GM12878 (cell line): Measurements from ENCODE around the gene KIF26A. TPM values are rescaled to one million over a fixed set of nuclear protein-coding genes. Genes with fewer than 3 reads are reported as not detected.

Experiments used
- ATAC-seq: fragments of 200-7000 bp; cut with Tn5 transposase; 3 replicates; pipeline ENCODE4 v1.9.1; 2020; ENCODE audit warnings: mild to moderate bottlenecking, moderate library complexity
- BruUV-seq: library from RNA; stranded (reverse); fragments of 400-500 nt; replicated peaks from 2 replicates; lab custom pipeline; 2021; lab: Mats Ljungman, UMichigan
- CTCF ChIA-PET: fragments of 300-600 bp; sonication (Branson Sonifier 250); formaldehyde crosslinking; extraction: SDS; loops from one replicate; lab custom pipeline; 2021; ENCODE audit warnings: inconsistent platforms; lab: Yijun Ruan, JAX
- POLR2A ChIA-PET: fragments of 350-600 bp; formaldehyde crosslinking; extraction: SDS; loops from one replicate; lab custom pipeline; 2021; ENCODE audit warnings: inconsistent platforms; lab: Charles Lee
- RAD21 ChIA-PET: fragments of 300-600 bp; sonication (Branson Sonifier 250); formaldehyde crosslinking; loops from one replicate; lab custom pipeline; 2023; ENCODE audit warnings: antibody characterized with exemption; ENCODE audit not compliant: unreplicated experiment; lab: Charles Lee
- SMC1A ChIA-PET: fragments of 300-600 bp; sonication (Branson Sonifier 250); formaldehyde crosslinking; loops from one replicate; lab custom pipeline; 2023; ENCODE audit not compliant: unreplicated experiment, uncharacterized antibody; lab: Charles Lee
- DNase-seq: peaks from one replicate; pipeline ENCODE4 v3.0.0-alpha.2; 2011; ENCODE audit warnings: low read depth, low spot score
- FAIRE-seq: peaks from 3 replicates; lab custom pipeline; 2011; peaks lifted over from hg19 to GRCh38; lab: Jason Lieb, UNC
- H2AFZ ChIP-seq: 2 replicates; pipeline ENCODE4 v1.6.0; 2011; ENCODE audit warnings: low read depth, low read length, control low read depth; ENCODE audit not compliant: control insufficient read depth
- H3K27ac ChIP-seq: 2 replicates; pipeline ENCODE4 v1.5.1; 2011; ENCODE audit warnings: control low read depth; ENCODE audit not compliant: control insufficient read depth, insufficient read depth
- H3K27me3 ChIP-seq, 2 experiments: replicated peaks in 1 of 2; 2 replicates each; pipeline versions ENCODE4 v1.6.0 to v1.6.1; 2011; ENCODE audit warnings: low read length in 1 of 2; ENCODE audit not compliant: control insufficient read depth in 2 of 2, insufficient read depth in 2 of 2
- H3K36me3 ChIP-seq, 2 experiments: 2 replicates each; pipeline ENCODE4 v1.5.1; 2011; ENCODE audit warnings: low read length in 1 of 2; ENCODE audit not compliant: control insufficient read depth in 2 of 2, insufficient read depth in 2 of 2
- H3K4me1 ChIP-seq: 2 replicates; pipeline ENCODE4 v1.6.1; 2011; ENCODE audit warnings: mild to moderate bottlenecking, low read length, moderate library complexity, mixed read lengths; ENCODE audit not compliant: control insufficient read depth, insufficient read depth
- H3K4me2 ChIP-seq: 2 replicates; pipeline ENCODE4 v1.6.0; 2011; ENCODE audit warnings: control low read depth; ENCODE audit not compliant: control insufficient read depth, insufficient read depth
- H3K4me3 ChIP-seq: fragments of 200-600 bp; sonication (generic); 2 replicates; pipeline ENCODE4 v1.5.1; 2016
- H3K79me2 ChIP-seq: 2 replicates; pipeline ENCODE4 v1.6.0; 2011; ENCODE audit warnings: low read length; ENCODE audit not compliant: control insufficient read depth, insufficient read depth
- H3K9ac ChIP-seq: 2 replicates; pipeline ENCODE4 v1.8.0; 2011; ENCODE audit warnings: low read length, control low read depth, mixed read lengths; ENCODE audit not compliant: control insufficient read depth, insufficient read depth
- H3K9me3 ChIP-seq: replicated peaks from 3 replicates; pipeline ENCODE4 v1.5.1; 2011; ENCODE audit warnings: mild to moderate bottlenecking, low read length; ENCODE audit not compliant: control insufficient read depth, insufficient read depth
- H4K20me1 ChIP-seq: 2 replicates; pipeline ENCODE4 v1.6.0; 2011; ENCODE audit not compliant: control insufficient read depth, insufficient read depth
- ATF7 ChIP-seq: fragments of 450-650 bp; IDR thresholded peaks from 2 replicates; pipeline ENCODE4 v1.6.1; 2016; ENCODE audit warnings: low read depth, mild to moderate bottlenecking
- BHLHE40 ChIP-seq, 2 experiments: fragments of 450-650 bp in 1 of 2; IDR thresholded peaks; 2 replicates each; pipeline ENCODE4 v1.6.1; 2011 to 2017; ENCODE audit warnings: low read depth in 2 of 2, borderline replicate concordance in 1 of 2, improper control_type of control experiment in 1 of 2, low read length in 1 of 2, mild to moderate bottlenecking in 1 of 2
- RAD21 ChIP-seq: IDR thresholded peaks from 2 replicates; pipeline ENCODE4 v1.6.1; 2011; ENCODE audit warnings: mild to moderate bottlenecking, low read depth, low read length, moderate library complexity; ENCODE audit not compliant: insufficient read depth
- RAD51 ChIP-seq: fragments of 450-650 bp; IDR thresholded peaks from 2 replicates; pipeline ENCODE4 v1.6.1; 2016; ENCODE audit warnings: moderate library complexity, mild to moderate bottlenecking, inconsistent platforms
- SMC3 ChIP-seq: IDR thresholded peaks from 2 replicates; pipeline ENCODE4 v1.6.1; 2011; ENCODE audit warnings: low read length, improper control_type of control experiment, borderline replicate concordance
- WGBS: methylation state at CpG from one replicate; pipeline ENCODE4 v1.1.6; 2016; ENCODE audit warnings: low lambda C conversion rate; ENCODE audit not compliant: insufficient replicate concordance, insufficient coverage; ENCODE audit errors: missing lambda C conversion rate; 5-methylcytosine and 5-hydroxymethylcytosine counted together
- in situ Hi-C: fragments of 300-500 bp; cut with MboI; formaldehyde crosslinking; loops from 9 replicates; pipeline ENCODE4 v1.14.3; 2018; ENCODE audit warnings: mixed read lengths
- intact Hi-C: fragments of 100-400 bp; cut with micrococcal nuclease; formaldehyde crosslinking; loops from one replicate; pipeline ENCODE4 v1.14.2; 2022; ENCODE audit not compliant: unreplicated experiment
- polyA plus RNA-seq, 11 experiments: library from polyadenylated mRNA; depleted of rRNA in 4 of 11; unstranded in 6 of 11; stranded (reverse) in 5 of 11; fragments of >200 nt; fragmentation: Nextera tagmentation in 4 of 11; fragmentation: Illumina TruSeq in 1 of 11; extraction: Ambion mirVana in 4 of 11; extraction: Trizol in 1 of 11; gene quantifications; 1 replicate in 1 of 11; 2 replicates in 10 of 11; pipeline versions ENCODE4 v1.2.1 to v1.2.3, GENCODE V29; 2011 to 2016; ENCODE audit warnings: inconsistent platforms in 2 of 11, missing spikeins in 2 of 11, low read depth in 1 of 11
- total RNA-seq, 4 experiments: library from RNA; depleted of rRNA in 3 of 4; stranded (reverse); fragments of >200 nt in 3 of 4; fragmentation: Illumina TruSeq in 1 of 4; extraction: Trizol in 1 of 4; gene quantifications; 2 replicates each; pipeline versions ENCODE4 v1.2.1 to v1.2.3, GENCODE V29; 2013 to 2021
- TF ChIP-seq, protein P1 (sequence below): fragments of 150-350 bp; IDR thresholded peaks from 2 replicates; pipeline ENCODE4 v1.6.1; 2016; ENCODE audit warnings: low read depth, low read length
- TF ChIP-seq, protein P2 (sequence below): fragments of 450-650 bp; IDR thresholded peaks from 2 replicates; pipeline ENCODE4 v1.6.1; 2017; ENCODE audit warnings: mild to moderate bottlenecking, moderate library complexity
- TF ChIP-seq, protein P3 (sequence below): fragments of 450-650 bp; formaldehyde crosslinking; IDR thresholded peaks from 2 replicates; pipeline ENCODE4 v1.4.0; 2022; ENCODE audit warnings: mild to moderate bottlenecking, moderate library complexity
- TF ChIP-seq, protein P4 (sequence below): fragments of 450-650 bp; conservative IDR thresholded peaks from 2 replicates; pipeline ENCODE4 v1.6.1; 2017; ENCODE audit warnings: mild to moderate bottlenecking, moderate library complexity
- TF ChIP-seq, protein P5 (sequence below): IDR thresholded peaks from 2 replicates; pipeline ENCODE4 v1.6.1; 2011; ENCODE audit warnings: low read depth, low read length, improper control_type of control experiment, borderline replicate concordance

Gene KIF26A
- total and polyA plus RNA-seq, 10 of the 15 experiments (the other 5 are each of a cell fraction or from before 2014, with no cell fraction given): 0.05 TPM; not detected in 9

DNA sequence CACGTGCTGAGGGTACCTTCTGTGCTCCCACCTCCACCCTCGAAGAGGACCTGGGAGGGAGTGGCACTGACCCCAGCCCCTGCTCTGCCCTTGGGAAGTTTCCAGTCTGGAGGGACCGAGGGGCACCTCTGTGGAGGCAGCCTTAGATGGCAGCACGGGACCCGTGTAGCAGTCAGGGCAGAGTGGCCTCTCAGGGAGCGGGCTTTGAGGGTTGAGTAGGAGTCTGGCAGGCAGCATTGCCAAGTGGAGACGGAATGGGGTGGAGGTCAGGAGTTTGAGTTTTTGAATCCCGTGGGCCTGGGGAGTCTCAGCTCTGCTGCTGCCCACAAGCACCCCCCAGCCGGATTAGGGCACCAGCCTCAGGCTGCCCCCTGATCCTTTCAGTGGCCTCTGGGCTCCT, 21.6 kb downstream of the KIF26A start:
- no peaks in the 10 kb centered on the region for H3K9me3 ChIP-seq
- no peak overlapping the region for H3K4me3 ChIP-seq
- ChIA-PET RAD21 (no interaction called here), SMC1A (no interaction called here), POLR2A (no interaction called here), CTCF (no interaction called here)
- 16% methylated on average over 9 of the region's 9 CpGs for WGBS
- no peaks in the 10 kb centered on the region for H3K27me3 ChIP-seq
- BruUV-seq: no TSS peak
- FAIRE-seq (no peak), ATAC-seq (no peak), DNase-seq (no peak)
- H3K27ac ChIP-seq: no peak overlapping the region
- in situ Hi-C loops: no loop called here
- no peaks in the 10 kb centered on the region for H3K4me1 ChIP-seq
- no peak overlapping the region for H3K9ac ChIP-seq
- no peak overlapping the region for H2AFZ ChIP-seq
- H3K79me2 ChIP-seq: no peaks in the 10 kb centered on the region
- H4K20me1 ChIP-seq: no peaks in the 10 kb centered on the region
- no peak overlapping the region for H3K4me2 ChIP-seq
- intact Hi-C loops: no loop called here
- no peaks in the 10 kb centered on the region for H3K36me3 ChIP-seq
- TF ChIP-seq, protein P1, sequence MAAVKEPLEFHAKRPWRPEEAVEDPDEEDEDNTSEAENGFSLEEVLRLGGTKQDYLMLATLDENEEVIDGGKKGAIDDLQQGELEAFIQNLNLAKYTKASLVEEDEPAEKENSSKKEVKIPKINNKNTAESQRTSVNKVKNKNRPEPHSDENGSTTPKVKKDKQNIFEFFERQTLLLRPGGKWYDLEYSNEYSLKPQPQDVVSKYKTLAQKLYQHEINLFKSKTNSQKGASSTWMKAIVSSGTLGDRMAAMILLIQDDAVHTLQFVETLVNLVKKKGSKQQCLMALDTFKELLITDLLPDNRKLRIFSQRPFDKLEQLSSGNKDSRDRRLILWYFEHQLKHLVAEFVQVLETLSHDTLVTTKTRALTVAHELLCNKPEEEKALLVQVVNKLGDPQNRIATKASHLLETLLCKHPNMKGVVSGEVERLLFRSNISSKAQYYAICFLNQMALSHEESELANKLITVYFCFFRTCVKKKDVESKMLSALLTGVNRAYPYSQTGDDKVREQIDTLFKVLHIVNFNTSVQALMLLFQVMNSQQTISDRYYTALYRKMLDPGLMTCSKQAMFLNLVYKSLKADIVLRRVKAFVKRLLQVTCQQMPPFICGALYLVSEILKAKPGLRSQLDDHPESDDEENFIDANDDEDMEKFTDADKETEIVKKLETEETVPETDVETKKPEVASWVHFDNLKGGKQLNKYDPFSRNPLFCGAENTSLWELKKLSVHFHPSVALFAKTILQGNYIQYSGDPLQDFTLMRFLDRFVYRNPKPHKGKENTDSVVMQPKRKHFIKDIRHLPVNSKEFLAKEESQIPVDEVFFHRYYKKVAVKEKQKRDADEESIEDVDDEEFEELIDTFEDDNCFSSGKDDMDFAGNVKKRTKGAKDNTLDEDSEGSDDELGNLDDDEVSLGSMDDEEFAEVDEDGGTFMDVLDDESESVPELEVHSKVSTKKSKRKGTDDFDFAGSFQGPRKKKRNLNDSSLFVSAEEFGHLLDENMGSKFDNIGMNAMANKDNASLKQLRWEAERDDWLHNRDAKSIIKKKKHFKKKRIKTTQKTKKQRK: no peak
- TF ChIP-seq, protein P2, sequence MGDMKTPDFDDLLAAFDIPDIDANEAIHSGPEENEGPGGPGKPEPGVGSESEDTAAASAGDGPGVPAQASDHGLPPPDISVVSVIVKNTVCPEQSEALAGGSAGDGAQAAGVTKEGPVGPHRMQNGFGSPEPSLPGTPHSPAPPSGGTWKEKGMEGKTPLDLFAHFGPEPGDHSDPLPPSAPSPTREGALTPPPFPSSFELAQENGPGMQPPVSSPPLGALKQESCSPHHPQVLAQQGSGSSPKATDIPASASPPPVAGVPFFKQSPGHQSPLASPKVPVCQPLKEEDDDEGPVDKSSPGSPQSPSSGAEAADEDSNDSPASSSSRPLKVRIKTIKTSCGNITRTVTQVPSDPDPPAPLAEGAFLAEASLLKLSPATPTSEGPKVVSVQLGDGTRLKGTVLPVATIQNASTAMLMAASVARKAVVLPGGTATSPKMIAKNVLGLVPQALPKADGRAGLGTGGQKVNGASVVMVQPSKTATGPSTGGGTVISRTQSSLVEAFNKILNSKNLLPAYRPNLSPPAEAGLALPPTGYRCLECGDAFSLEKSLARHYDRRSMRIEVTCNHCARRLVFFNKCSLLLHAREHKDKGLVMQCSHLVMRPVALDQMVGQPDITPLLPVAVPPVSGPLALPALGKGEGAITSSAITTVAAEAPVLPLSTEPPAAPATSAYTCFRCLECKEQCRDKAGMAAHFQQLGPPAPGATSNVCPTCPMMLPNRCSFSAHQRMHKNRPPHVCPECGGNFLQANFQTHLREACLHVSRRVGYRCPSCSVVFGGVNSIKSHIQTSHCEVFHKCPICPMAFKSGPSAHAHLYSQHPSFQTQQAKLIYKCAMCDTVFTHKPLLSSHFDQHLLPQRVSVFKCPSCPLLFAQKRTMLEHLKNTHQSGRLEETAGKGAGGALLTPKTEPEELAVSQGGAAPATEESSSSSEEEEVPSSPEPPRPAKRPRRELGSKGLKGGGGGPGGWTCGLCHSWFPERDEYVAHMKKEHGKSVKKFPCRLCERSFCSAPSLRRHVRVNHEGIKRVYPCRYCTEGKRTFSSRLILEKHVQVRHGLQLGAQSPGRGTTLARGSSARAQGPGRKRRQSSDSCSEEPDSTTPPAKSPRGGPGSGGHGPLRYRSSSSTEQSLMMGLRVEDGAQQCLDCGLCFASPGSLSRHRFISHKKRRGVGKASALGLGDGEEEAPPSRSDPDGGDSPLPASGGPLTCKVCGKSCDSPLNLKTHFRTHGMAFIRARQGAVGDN: no peak
- TF ChIP-seq, protein P3, sequence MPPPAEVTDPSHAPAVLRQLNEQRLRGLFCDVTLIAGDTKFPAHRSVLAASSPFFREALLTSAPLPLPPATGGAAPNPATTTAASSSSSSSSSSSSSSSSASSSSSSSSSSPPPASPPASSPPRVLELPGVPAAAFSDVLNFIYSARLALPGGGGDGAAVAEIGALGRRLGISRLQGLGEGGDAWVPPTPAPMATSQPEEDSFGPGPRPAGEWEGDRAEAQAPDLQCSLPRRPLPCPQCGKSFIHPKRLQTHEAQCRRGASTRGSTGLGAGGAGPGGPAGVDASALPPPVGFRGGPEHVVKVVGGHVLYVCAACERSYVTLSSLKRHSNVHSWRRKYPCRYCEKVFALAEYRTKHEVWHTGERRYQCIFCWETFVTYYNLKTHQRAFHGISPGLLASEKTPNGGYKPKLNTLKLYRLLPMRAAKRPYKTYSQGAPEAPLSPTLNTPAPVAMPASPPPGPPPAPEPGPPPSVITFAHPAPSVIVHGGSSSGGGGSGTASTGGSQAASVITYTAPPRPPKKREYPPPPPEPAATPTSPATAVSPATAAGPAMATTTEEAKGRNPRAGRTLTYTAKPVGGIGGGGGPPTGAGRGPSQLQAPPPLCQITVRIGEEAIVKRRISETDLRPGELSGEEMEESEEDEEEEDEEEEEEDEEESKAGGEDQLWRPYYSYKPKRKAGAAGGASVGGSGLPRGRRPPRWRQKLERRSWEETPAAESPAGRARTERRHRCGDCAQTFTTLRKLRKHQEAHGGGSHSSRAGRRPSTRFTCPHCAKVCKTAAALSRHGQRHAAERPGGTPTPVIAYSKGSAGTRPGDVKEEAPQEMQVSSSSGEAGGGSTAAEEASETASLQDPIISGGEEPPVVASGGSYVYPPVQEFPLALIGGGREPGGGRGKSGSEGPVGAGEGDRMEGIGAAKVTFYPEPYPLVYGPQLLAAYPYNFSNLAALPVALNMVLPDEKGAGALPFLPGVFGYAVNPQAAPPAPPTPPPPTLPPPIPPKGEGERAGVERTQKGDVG: no peak
- no peak for TF ChIP-seq SMC3
- no peak for TF ChIP-seq RAD51
- TF ChIP-seq, protein P4, sequence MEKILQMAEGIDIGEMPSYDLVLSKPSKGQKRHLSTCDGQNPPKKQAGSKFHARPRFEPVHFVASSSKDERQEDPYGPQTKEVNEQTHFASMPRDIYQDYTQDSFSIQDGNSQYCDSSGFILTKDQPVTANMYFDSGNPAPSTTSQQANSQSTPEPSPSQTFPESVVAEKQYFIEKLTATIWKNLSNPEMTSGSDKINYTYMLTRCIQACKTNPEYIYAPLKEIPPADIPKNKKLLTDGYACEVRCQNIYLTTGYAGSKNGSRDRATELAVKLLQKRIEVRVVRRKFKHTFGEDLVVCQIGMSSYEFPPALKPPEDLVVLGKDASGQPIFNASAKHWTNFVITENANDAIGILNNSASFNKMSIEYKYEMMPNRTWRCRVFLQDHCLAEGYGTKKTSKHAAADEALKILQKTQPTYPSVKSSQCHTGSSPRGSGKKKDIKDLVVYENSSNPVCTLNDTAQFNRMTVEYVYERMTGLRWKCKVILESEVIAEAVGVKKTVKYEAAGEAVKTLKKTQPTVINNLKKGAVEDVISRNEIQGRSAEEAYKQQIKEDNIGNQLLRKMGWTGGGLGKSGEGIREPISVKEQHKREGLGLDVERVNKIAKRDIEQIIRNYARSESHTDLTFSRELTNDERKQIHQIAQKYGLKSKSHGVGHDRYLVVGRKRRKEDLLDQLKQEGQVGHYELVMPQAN: no peak
- TF ChIP-seq RAD21: no peak
- TF ChIP-seq BHLHE40 (IDR thresholded peaks at IDR 0.05; ENCODE audit: borderline replicate concordance in 1 of 2, low read depth in 2 of 2, low read length in 1 of 2): no peak
- TF ChIP-seq ATF7: no peak
- TF ChIP-seq, protein P5, sequence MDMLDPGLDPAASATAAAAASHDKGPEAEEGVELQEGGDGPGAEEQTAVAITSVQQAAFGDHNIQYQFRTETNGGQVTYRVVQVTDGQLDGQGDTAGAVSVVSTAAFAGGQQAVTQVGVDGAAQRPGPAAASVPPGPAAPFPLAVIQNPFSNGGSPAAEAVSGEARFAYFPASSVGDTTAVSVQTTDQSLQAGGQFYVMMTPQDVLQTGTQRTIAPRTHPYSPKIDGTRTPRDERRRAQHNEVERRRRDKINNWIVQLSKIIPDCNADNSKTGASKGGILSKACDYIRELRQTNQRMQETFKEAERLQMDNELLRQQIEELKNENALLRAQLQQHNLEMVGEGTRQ: no peak
